ENCODE measurements around the gene RPGR. TPM values are rescaled to one million over a fixed set of nuclear protein-coding genes. Genes with fewer than 3 reads are reported as not detected.

The RPGR gene
- total and polyA plus RNA-seq, 2 experiments from 2014 or later, result 7.4 to 36.3 TPM

GRCh38 chrX:38313190-38313589 is 14.1 kb downstream of the RPGR start (continued):
- TF ChIP-seq, protein P1, sequence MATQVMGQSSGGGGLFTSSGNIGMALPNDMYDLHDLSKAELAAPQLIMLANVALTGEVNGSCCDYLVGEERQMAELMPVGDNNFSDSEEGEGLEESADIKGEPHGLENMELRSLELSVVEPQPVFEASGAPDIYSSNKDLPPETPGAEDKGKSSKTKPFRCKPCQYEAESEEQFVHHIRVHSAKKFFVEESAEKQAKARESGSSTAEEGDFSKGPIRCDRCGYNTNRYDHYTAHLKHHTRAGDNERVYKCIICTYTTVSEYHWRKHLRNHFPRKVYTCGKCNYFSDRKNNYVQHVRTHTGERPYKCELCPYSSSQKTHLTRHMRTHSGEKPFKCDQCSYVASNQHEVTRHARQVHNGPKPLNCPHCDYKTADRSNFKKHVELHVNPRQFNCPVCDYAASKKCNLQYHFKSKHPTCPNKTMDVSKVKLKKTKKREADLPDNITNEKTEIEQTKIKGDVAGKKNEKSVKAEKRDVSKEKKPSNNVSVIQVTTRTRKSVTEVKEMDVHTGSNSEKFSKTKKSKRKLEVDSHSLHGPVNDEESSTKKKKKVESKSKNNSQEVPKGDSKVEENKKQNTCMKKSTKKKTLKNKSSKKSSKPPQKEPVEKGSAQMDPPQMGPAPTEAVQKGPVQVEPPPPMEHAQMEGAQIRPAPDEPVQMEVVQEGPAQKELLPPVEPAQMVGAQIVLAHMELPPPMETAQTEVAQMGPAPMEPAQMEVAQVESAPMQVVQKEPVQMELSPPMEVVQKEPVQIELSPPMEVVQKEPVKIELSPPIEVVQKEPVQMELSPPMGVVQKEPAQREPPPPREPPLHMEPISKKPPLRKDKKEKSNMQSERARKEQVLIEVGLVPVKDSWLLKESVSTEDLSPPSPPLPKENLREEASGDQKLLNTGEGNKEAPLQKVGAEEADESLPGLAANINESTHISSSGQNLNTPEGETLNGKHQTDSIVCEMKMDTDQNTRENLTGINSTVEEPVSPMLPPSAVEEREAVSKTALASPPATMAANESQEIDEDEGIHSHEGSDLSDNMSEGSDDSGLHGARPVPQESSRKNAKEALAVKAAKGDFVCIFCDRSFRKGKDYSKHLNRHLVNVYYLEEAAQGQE (IDR thresholded peaks at IDR 0.05; ENCODE audit: unreplicated experiment), result no peak
- no peak for TF ChIP-seq ZNF114 (CRISPR knock-in tag; IDR thresholded peaks at IDR 0.05)

GRCh38 chrX:38312436-38312835 is 14.9 kb downstream of the RPGR start:
- DNase-seq (ENCODE audit: low spot score), result no peak
- Histone ChIP-seq H4K20me1 (replicated peaks; ENCODE audit: insufficient read depth) (no peaks in the 10 kb centered on the region), H3K9me2 (ENCODE audit: insufficient read depth) (no peaks in the 10 kb centered on the region), H3K4me2 (no peak overlapping the region), H3K36me3 (ENCODE audit: insufficient read depth) (no peaks in the 10 kb centered on the region), H3K27ac (ENCODE audit: low read depth) (no peak overlapping the region), H3F3A (replicated peaks; ENCODE audit: low read depth) (no peaks in the 10 kb centered on the region), H3K79me2 (replicated peaks; ENCODE audit: insufficient read depth) (no peaks in the 10 kb centered on the region), H2AFZ (no peak overlapping the region), H3K4me1 (ENCODE audit: insufficient read depth) (no peaks in the 10 kb centered on the region), H3K4me3 (no peak overlapping the region), H3K27me3 (ENCODE audit: insufficient read depth) (no peaks in the 10 kb centered on the region)
- Mint-ChIP-seq H3K9me3 (no peaks in the 10 kb centered on the region), H3K36me3 (ENCODE audit: low read depth) (peaks cover 6% of the 10 kb centered on the region; the same call in 2 of the 3 replicates), H3K27ac (no peak overlapping the region), H3K4me1 (no peaks in the 10 kb centered on the region), H3K4me3 (no peak overlapping the region), H3K27me3 (ENCODE audit: insufficient read depth, low read depth, poor library complexity) (no peaks in the 10 kb centered on the region)
- ATAC-seq, result no peak
- TF ChIP-seq CREB1 (CRISPR knock-in tag; IDR thresholded peaks at IDR 0.05; ENCODE audit: low read depth) (no peak), POLR2AphosphoS5 (IDR thresholded peaks at IDR 0.05; ENCODE audit: low read depth) (no peak), ZNF331 (CRISPR knock-in tag; IDR thresholded peaks at IDR 0.05; ENCODE audit: low read depth) (no peak), CTCF (conservative IDR thresholded peaks at IDR 0.05; ENCODE audit: low read depth in 2 of 2) (no peak), EZH2phosphoT487 (IDR thresholded peaks at IDR 0.05; ENCODE audit: unreplicated experiment) (no peak), ETS1 (IDR thresholded peaks at IDR 0.05) (no peak), JUNB (IDR thresholded peaks at IDR 0.05; ENCODE audit: unreplicated experiment) (no peak), NANOG (IDR thresholded peaks at IDR 0.05; ENCODE audit: borderline replicate concordance) (no peak)
- TF ChIP-seq, protein P2, sequence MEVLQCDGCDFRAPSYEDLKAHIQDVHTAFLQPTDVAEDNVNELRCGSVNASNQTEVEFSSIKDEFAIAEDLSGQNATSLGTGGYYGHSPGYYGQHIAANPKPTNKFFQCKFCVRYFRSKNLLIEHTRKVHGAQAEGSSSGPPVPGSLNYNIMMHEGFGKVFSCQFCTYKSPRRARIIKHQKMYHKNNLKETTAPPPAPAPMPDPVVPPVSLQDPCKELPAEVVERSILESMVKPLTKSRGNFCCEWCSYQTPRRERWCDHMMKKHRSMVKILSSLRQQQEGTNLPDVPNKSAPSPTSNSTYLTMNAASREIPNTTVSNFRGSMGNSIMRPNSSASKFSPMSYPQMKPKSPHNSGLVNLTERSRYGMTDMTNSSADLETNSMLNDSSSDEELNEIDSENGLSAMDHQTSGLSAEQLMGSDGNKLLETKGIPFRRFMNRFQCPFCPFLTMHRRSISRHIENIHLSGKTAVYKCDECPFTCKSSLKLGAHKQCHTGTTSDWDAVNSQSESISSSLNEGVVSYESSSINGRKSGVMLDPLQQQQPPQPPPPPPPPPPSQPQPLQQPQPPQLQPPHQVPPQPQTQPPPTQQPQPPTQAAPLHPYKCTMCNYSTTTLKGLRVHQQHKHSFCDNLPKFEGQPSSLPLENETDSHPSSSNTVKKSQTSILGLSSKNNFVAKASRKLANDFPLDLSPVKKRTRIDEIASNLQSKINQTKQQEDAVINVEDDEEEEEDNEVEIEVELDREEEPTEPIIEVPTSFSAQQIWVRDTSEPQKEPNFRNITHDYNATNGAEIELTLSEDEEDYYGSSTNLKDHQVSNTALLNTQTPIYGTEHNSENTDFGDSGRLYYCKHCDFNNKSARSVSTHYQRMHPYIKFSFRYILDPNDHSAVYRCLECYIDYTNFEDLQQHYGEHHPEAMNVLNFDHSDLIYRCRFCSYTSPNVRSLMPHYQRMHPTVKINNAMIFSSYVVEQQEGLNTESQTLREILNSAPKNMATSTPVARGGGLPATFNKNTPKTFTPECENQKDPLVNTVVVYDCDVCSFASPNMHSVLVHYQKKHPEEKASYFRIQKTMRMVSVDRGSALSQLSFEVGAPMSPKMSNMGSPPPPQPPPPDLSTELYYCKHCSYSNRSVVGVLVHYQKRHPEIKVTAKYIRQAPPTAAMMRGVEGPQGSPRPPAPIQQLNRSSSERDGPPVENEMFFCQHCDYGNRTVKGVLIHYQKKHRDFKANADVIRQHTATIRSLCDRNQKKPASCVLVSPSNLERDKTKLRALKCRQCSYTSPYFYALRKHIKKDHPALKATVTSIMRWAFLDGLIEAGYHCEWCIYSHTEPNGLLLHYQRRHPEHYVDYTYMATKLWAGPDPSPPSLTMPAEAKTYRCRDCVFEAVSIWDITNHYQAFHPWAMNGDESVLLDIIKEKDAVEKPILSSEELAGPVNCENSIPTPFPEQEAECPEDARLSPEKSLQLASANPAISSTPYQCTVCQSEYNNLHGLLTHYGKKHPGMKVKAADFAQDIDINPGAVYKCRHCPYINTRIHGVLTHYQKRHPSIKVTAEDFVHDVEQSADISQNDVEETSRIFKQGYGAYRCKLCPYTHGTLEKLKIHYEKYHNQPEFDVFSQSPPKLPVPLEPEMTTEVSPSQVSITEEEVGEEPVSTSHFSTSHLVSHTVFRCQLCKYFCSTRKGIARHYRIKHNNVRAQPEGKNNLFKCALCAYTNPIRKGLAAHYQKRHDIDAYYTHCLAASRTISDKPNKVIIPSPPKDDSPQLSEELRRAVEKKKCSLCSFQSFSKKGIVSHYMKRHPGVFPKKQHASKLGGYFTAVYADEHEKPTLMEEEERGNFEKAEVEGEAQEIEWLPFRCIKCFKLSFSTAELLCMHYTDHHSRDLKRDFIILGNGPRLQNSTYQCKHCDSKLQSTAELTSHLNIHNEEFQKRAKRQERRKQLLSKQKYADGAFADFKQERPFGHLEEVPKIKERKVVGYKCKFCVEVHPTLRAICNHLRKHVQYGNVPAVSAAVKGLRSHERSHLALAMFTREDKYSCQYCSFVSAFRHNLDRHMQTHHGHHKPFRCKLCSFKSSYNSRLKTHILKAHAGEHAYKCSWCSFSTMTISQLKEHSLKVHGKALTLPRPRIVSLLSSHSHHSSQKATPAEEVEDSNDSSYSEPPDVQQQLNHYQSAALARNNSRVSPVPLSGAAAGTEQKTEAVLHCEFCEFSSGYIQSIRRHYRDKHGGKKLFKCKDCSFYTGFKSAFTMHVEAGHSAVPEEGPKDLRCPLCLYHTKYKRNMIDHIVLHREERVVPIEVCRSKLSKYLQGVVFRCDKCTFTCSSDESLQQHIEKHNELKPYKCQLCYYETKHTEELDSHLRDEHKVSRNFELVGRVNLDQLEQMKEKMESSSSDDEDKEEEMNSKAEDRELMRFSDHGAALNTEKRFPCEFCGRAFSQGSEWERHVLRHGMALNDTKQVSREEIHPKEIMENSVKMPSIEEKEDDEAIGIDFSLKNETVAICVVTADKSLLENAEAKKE (CRISPR knock-in tag; IDR thresholded peaks at IDR 0.05), result no peak
